GM12865 (cell line): Measurements from ENCODE around the gene KMT5C.

Experiments used
- DNase-seq: peaks from one replicate; pipeline ENCODE4 v3.0.0; 2010; ENCODE audit warnings: low read depth
- H3K4me3 ChIP-seq: 2 replicates; pipeline ENCODE4 v1.5.1; 2011; ENCODE audit warnings: mild to moderate bottlenecking, low read depth, low read length, control low read depth
- TF ChIP-seq, protein P1 (sequence below): IDR thresholded peaks from 2 replicates; pipeline ENCODE4 v1.5.1; 2011; ENCODE audit warnings: low read length, control low read depth, low read depth, inconsistent platforms; ENCODE audit not compliant: insufficient read depth; ENCODE audit errors: missing control alignments

Gene KMT5C

GRCh38 chr19:55340784-55341147 lies 1.1 kb downstream of the KMT5C start:
- H3K4me3 ChIP-seq: peak overlapping the region; percentile 95
- TF ChIP-seq, protein P1, sequence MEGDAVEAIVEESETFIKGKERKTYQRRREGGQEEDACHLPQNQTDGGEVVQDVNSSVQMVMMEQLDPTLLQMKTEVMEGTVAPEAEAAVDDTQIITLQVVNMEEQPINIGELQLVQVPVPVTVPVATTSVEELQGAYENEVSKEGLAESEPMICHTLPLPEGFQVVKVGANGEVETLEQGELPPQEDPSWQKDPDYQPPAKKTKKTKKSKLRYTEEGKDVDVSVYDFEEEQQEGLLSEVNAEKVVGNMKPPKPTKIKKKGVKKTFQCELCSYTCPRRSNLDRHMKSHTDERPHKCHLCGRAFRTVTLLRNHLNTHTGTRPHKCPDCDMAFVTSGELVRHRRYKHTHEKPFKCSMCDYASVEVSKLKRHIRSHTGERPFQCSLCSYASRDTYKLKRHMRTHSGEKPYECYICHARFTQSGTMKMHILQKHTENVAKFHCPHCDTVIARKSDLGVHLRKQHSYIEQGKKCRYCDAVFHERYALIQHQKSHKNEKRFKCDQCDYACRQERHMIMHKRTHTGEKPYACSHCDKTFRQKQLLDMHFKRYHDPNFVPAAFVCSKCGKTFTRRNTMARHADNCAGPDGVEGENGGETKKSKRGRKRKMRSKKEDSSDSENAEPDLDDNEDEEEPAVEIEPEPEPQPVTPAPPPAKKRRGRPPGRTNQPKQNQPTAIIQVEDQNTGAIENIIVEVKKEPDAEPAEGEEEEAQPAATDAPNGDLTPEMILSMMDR: peak; percentile 14
- DNase-seq: no peak

DNA sequence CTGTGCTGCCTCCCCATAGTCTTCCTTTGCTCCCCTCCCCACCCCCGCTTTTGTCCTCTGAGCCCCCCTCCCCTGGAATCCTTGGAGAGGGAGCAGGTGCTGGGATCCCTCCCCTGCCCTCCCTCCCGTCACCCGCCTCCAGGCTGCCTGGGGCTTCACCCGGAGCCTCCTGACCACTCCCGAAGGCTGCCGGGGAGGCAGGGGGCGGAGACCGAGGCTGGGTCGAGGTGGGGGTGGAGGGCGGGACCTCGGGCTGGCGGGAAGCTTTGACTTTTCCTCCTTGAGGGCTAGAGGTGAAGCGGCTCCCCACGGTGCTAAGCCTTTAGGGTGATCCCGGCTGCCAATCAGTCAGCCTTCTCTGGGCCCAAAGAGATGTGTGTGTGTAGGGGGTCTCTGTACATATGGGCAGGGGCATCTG lies 1.5 kb downstream of the KMT5C start:
- DNase-seq: peak; percentile 77
- TF ChIP-seq, protein P1: no peak
- peak overlapping the region; percentile 95 for H3K4me3 ChIP-seq

GRCh38 chr19:55341595-55342531 lies 2.2 kb downstream of the KMT5C start:
- no peak for DNase-seq
- TF ChIP-seq, protein P1: no peak
- peak overlapping the region; percentile 95; the same call in 1 of the 2 replicates for H3K4me3 ChIP-seq

DNA sequence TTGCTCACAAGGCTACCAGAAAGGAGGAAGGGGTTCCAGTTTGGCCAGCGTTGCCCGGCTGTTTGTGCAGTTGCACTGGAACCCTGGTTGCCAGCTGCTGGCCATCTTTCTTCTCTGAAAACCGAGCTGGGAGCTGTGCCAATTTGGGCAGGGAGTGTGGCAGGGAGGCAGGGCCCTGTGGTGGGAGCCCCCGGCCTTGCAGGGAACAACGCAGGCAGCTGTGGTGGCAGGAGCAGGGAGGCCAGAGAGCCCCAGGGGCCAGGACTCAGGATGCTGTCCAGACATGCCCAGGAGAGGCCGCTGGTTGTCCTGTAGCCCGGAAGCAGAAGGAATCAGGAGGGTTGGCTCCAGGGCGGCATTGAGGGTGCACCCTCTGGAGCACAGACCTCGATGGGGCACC lies 4.8 kb downstream of the KMT5C start:
- TF ChIP-seq, protein P1: no peak
- DNase-seq: no peak

GRCh38 chr19:55345101-55345817 lies 5.6 kb downstream of the KMT5C start:
- TF ChIP-seq, protein P1: no peak
- H3K4me3 ChIP-seq: no peak overlapping the region

More for the DNA sequence above, 4.8 kb downstream of the KMT5C start:
- no peak overlapping the region for H3K4me3 ChIP-seq

DNA sequence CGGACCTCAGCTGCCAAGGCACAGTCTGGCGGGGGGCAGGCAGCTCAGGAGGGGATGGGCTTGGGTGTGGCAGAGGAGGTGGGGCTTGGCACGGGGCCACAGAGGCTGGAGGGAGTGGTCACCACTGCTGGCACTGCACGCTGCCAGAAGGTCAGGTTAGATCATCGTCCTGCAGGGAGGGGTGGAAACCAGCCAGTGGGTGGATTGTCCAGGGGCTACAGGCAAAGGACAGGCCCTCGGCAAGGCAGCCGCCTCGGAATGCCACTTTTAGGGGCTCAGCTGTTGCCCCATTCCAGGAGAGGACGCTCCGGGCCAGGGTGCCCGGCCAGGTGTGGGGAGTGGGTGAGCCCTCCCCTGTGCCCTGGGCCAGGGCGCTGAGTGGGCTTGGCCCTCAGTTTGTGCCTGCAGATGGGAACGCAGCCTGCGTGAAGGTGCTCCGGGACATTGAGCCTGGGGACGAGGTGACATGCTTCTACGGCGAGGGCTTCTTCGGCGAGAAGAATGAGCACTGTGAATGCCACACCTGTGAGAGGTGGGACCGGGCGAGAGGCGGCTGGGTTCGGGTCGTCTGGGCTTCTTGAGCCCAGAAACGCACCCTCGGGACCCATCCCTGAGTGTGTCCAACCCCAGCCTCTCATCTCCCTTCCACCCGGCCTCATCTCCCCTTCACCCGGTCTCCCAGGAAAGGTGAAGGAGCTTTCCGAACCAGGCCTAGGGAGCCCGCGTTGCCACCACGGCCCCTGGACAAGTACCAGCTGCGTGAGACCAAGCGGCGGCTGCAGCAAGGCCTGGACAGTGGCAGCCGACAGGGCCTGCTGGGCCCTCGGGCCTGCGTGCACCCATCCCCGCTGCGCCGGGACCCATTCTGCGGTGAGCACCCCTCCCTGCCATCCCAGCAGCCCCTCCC lies 6.4 kb downstream of the KMT5C start:
- DNase-seq: no peak
- TF ChIP-seq, protein P1: no peak
- H3K4me3 ChIP-seq: no peak overlapping the region

More at GRCh38 chr19:55345101-55345817, 5.6 kb downstream of the KMT5C start:
- no peak for DNase-seq
